Prostate gland (tissue), 2 donors: Measurements from ENCODE around the gene SH2D7.
A peak's percentile ranks its signal among the peaks of the same experiment; 100 is the strongest.

Experiments
- CTCF ChIP-seq, 4 experiments: fragments of 200-600 bp in 2 of 4; fragments of 450-650 bp in 2 of 4; sonication (generic) in 2 of 4; IDR thresholded peaks; 1 replicate in 3 of 4; 2 replicates in 1 of 4; pipeline ENCODE4 v1.5.1; 2016 to 2019; ENCODE audit warnings: antibody characterized with exemption in 4 of 4, mild to moderate bottlenecking in 2 of 4, moderate library complexity in 2 of 4
- POLR2AphosphoS5 ChIP-seq: sonication (generic); formaldehyde crosslinking; IDR thresholded peaks from one replicate; pipeline ENCODE4 v1.6.1; 2017; ENCODE audit warnings: antibody characterized with exemption

GRCh38 chr15:78133801-78134200 is 41.4 kb downstream of the SH2D7 start:
- TF ChIP-seq POLR2AphosphoS5: peak; percentile 93
- TF ChIP-seq CTCF (IDR thresholded peaks at IDR 0.05): no peak
